RPMI7951 (cell line): Measurements from ENCODE around the gene KAT6B. TPM values are rescaled to one million over a fixed set of nuclear protein-coding genes. Genes with fewer than 3 reads are reported as not detected.

ENCODE experiments used
- DNase-seq: peaks from one replicate; pipeline ENCODE4 v3.0.0-alpha.2; 2012; ENCODE audit warnings: low read depth
- total RNA-seq: library from RNA; depleted of rRNA; stranded (reverse); fragments of >200 nt; shearing (Covaris generic); gene quantifications from 2 replicates; pipeline ENCODE4 v1.2.3, GENCODE V29; 2014

The KAT6B gene
- total RNA-seq, 1 experiment from 2014 or later: 9.1 TPM

DNA sequence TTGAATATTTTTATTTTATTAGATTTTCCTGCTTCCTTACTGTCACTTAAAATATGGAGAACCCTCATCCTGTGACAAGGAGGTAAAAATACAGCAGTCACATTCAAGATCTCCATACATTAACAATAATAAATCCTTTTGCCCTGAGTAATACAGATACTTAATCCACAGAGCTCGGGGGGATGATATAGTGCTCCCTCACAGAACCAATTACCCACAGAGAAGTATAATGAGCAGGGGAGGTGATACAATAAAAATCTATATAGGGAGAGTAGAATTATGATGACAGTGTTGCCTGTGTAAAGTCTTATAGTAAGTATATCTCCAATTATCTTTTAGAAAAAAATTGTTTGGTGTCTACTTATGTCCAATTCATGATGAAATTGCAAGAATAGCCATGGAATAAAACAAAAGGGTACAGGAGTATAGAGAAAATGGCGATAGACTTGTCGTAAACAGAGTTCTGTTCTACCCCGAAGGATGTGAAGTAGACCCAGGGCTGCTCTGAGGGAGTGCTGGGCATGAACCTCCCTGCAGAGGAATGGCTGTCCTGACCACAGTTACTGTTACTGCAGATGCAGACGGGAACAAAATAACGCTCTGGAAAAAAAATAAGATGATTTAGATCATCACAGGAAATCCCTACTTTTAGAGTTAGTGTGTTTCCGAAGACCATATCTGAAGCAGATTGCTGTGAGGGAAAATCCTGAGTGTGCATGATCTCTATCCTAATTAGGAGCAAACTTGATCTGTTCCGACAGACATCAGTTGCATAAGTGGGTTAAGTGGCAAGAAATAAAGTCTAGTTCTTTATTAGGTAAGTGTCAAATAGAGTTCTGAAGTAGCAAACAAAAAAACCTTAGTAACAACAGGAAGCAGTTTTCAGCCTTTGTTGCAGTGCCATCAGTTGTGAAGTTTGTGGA is 123.7 kb downstream of the KAT6B start:
- DNase-seq: no peak

DNA sequence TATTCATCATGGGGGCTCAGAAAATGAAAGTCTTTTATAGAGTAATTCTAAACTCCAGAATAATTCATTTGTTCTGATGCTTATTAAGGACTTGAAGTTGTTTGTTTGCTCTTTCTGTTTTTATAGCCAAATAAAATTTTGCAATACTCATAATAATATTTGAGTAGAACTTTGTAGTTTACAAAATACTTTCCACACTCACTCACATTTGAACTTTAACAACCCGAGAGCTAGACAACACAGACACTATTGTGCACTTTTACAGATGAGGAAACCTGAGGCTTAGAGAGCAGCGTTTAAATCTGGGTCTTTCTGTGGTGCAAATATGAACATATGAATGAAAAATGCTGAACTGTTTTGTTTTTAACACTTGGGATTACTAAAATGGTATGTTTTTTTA is 126.8 kb downstream of the KAT6B start:
- no peak for DNase-seq

GRCh38 chr10:74955796-74956195 is 129.4 kb downstream of the KAT6B start:
- DNase-seq: peak; percentile 12

DNA sequence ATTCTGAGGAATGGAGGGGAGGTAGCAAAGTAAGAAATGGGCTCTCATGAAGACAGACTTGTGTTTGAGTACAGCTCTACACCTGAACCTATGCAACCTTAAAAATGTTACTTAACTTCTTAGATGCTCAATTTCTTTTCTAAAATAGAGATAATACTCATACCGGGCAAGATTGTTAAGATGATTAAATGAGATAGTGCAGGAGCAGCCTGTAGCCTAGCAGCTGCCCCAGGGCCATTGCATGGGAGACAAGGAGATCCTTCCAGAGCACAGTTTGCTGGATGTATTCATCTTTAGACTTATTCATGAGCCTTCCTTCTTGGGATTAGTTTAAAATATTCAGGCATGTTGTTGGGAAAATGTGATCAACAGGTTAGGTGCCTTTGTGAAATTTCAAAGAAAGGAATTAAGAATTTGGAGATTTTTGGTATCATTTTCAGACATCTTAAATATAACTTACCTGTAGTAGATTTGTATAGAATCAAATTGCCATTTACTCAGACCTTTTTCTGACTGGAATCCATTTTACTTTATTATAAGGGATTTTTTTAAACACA is 130.2 kb downstream of the KAT6B start:
- DNase-seq: no peak

DNA sequence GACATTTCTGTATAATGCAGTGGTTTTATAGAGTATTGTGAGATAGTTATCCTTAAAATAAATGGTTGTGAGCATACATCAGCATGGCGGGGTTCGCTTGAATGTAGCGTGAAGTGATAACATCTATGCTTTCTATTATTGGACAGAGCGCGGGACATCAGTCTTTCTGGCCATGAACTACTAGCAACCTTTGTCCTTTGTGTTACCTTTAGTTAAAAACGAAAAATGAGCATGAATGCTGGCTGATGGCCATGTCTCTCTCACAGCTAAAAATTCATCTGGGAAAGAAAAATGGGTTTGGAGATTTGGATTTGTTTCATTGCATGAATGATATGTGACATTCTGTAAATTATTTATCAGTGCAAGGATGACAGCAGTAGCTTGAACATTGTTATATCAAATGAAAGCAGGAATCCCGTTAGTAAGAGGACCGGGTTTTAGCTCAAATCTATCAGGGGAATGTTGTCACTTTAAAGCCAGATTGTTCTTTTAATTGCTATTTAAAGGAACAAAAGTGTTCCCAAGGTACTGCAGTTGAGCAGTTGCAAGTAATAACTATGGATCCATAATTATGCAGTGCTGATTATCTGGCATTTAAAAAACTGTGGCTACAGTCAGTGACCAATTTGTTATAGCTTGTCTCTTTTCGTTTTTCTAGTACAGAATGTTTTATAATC is 131.0 kb downstream of the KAT6B start:
- DNase-seq: peak; percentile 11

GRCh38 chr10:74958316-74958715 is 131.9 kb downstream of the KAT6B start:
- no peak for DNase-seq

- DNase-seq: no peak
Observed at GRCh38 chr10:74960670-74961069, 134.3 kb downstream of the KAT6B start.

DNA sequence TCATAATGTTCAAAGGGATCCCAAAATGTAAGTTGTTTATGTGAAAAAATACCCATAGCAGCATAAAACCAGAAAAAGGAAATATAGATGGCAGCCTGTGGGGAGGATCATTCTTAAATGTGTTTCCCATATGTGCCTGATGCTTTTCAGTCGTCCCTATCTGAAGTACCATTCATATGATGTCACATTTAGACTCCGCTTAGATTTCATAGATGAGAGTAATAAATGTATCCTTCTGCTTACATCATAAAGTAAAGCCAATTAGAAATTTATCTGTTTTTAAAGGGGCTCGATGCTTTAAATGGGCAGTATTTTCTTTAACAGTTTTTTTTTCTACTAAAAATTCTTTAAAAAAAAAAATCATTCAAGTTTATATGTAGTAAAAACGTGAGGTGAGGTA is 136.1 kb downstream of the KAT6B start:
- DNase-seq: no peak

DNA sequence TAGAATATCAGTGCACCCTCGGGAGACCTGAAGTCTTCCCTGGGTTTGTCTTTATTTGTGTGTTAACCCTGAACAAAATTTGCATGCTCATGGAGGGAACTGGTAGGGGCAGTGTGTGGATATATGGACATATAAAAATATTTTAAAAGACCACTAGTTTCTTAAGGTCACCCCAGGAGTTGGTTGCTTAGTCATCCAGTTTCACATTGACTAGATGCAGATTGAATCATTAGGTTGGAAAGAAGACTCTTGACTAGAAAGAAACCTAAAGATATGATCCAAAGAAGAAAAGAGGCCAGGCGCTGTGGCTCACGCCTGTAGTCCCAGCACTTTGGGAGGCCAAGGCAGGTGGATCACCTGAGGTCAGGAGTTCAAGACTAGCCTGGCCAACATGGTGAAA is 137.1 kb downstream of the KAT6B start:
- no peak for DNase-seq

DNA sequence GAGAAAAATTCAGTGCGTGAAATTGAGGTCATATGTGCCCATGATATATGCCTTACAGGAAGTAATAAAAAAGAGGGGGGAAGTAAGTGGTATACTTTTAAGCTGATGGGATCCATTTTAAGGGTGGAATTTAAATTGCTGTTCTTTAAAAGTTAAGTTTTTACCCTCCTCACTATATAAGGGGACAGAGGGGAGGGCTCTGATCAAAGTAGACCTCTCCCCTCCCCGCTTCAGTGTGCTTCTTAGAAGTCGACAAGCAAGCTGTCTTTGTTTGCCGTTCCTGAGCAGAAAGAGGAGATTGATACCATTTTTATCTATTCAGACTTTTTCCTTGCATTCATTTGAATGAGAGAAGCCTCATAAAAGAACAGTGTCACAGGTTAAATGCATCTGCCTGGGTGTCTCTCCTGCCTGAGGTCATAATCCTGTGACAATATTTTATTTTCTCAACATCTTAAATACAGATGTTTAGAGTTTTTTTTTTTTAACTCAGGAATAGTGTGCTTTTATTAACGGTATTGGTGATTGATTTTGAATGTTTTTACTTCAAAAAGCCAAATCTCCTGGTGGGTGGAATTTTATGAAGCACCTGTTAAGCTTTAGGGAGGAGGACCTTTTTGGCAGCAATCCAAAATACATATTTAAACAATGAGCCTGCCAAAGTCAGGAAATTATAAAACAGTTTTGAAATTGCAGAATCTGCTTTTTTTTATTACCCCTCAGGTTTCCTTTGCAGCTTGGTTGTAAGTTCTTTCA is 141.7 kb downstream of the KAT6B start:
- DNase-seq: no peak

GRCh38 chr10:74968667-74969061 is 142.3 kb downstream of the KAT6B start:
- DNase-seq: no peak

DNA sequence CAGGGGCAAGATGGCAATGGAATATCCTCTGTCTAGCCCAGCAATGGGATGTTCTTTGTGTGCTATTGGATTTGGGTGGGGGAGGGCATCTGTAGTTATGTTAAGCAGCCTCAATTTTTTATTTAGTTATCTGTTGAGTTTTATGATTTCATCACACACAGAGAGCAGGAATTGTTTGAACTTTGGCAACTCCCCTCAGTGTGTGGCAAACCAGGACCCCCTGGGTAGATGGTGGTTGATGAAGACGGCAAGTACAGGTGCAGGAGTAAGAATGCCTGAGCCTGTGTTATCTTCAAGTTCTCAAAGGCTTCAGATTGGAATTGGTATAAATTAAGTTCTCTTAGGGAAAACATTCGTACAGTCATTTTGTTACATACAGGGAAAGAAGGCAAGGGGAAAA is 142.7 kb downstream of the KAT6B start:
- DNase-seq: no peak

GRCh38 chr10:74969530-74969929 is 143.1 kb downstream of the KAT6B start:
- DNase-seq: no peak

DNA sequence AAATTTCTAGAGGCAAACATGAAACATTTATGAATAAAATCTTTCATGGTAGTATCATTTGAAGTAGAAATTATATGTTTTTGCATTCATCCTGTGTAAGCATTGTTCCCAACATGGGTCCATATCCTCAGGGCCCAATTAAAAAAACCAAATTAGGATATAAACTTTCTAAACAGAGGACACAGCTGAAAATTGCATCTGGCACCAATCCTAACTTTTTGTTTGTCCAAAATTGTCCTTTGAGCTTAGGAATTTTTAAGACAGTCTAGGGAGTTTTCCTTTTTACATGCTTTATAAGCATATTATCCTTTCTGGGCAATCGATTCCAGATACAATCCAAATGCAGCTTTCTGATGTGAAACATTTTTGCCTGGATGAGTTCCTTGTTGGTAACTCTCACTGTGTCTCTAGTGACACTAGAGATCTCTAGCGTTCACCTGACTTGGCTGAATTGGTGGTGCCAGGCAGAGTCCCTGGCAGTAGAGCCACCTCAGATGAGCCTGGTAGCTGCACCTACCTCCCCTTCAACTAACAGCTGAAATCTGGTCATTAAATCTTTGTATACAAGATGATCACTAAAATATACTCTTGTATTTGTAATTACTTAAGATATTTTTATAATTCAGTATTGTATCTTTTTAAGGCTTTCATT is 147.5 kb downstream of the KAT6B start:
- no peak for DNase-seq

- DNase-seq: no peak
Observed at GRCh38 chr10:74975758-74976157, 149.4 kb downstream of the KAT6B start.

GRCh38 chr10:74976565-74976964 is 150.2 kb downstream of the KAT6B start:
- no peak for DNase-seq

- no peak for DNase-seq
Observed at GRCh38 chr10:74977072-74977471, 150.7 kb downstream of the KAT6B start.

DNA sequence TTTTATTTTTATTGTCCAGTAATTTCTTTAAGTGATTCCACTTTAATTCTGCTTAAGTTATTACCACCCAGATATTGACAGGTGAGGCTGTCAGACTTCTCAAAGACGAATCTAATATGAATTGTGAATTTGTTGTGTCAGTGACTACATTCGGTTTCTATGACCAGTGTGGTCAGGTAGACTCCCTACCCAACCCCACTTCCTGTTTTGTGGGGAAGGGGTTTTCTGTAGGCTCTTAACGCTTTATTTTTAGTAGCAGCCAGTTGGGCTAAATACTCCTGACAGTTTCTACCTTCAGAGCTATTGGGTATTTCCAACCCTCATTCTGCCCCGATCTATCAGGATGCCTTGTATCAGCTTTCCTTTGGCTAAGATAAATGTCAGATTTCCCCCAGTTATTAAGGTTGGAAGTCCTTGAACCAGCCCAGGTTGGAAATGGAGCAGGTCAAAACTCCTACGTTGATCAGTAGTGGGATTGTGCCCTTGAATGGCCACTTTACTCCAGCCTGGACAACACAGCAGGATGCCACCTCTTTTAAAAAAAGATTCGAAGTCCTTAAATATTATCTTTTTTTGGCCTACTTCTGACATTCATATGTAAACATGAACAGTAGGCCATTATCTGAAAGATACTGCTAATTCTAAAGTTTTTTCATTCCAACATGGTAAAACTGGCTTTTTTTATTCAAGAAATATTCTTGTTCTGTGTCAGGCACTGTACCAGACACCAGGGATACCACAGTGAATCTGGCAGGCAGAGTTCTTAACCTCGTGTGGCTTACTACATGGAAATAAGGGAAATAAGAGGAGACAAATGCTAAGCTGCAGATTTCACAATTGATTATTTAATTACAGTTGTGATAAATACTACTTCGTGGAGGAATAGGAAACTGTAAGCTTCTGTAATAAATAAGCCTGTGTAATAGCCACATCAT is 151.8 kb downstream of the KAT6B start:
- DNase-seq: no peak

GRCh38 chr10:74981831-74982633 is 155.6 kb downstream of the KAT6B start:
- no peak for DNase-seq

- DNase-seq: no peak
Observed at GRCh38 chr10:74982634-74982982, 156.2 kb downstream of the KAT6B start.
